K562 (cell line): ENCODE data around the gene GULP1. TPM values are rescaled to one million over a fixed set of nuclear protein-coding genes. Genes with fewer than 3 reads are reported as not detected.

Experiments
- ATAC-seq: fragments of 200-7000 bp; cut with Tn5 transposase; 3 replicates; pipeline ENCODE4 v1.9.1; 2020; ENCODE audit warnings: moderate library complexity
- BruUV-seq: library from RNA; stranded (reverse); fragments of 400-500 nt; replicated peaks from 2 replicates; lab custom pipeline; 2021; lab: Mats Ljungman, UMichigan
- CTCF ChIA-PET: fragments of 300-600 bp; formaldehyde crosslinking; extraction: SDS; loops from one replicate; lab custom pipeline; 2021; ENCODE audit warnings: low intra/inter-chr PET ratio; lab: Yijun Ruan, JAX
- POLR2A ChIA-PET: fragments of 300-600, 350-650 bp; sonication (Branson Sonifier 250); formaldehyde crosslinking; extraction: SDS; loops from one replicate; lab custom pipeline; 2021; ENCODE audit warnings: antibody characterized with exemption, inconsistent platforms; lab: Yijun Ruan, JAX
- DNase-seq, 4 experiments: peaks; one replicate each; pipeline versions ENCODE4 v3.0.0 to v3.0.0-alpha.2; 2011 to 2018; ENCODE audit warnings: low spot score in 3 of 4, mixed read lengths in 3 of 4; ENCODE audit errors: extremely low read depth in 1 of 4
- FAIRE-seq: peaks from 2 replicates; lab custom pipeline; 2011; peaks lifted over from hg19 to GRCh38; lab: Jason Lieb, UNC
- H2AFZ ChIP-seq: 2 replicates; pipeline ENCODE4 v1.6.0; 2011; ENCODE audit warnings: low read depth, low read length, control low read depth, inconsistent platforms
- H3K27ac ChIP-seq: fragments of 200-600 bp; 3 replicates; pipeline ENCODE4 v1.8.0; 2011; ENCODE audit warnings: low read depth, mild to moderate bottlenecking, control low read depth, inconsistent platforms, low read length, moderate library complexity, mixed read lengths; ENCODE audit errors: extremely low read depth
- H3K27me3 ChIP-seq, 2 experiments: fragments of 300-600 bp in 1 of 2; 2 replicates in 1 of 2; 3 replicates in 1 of 2; pipeline versions ENCODE4 v1.6.0 to v1.8.0; 2011; ENCODE audit warnings: inconsistent platforms in 2 of 2, low read length in 2 of 2, mild to moderate bottlenecking in 1 of 2, mixed read lengths in 1 of 2, moderate library complexity in 1 of 2; ENCODE audit not compliant: control insufficient read depth in 2 of 2, insufficient read depth in 2 of 2
- H3K36me3 ChIP-seq: fragments of 300-600 bp; 3 replicates; pipeline ENCODE4 v1.8.0; 2011; ENCODE audit warnings: mild to moderate bottlenecking, low read length, inconsistent platforms; ENCODE audit not compliant: control insufficient read depth, insufficient read depth
- H3K4me1 ChIP-seq, 2 experiments: fragments of 200-600 bp in 1 of 2; replicated peaks in 1 of 2; 2 replicates in 1 of 2; 3 replicates in 1 of 2; pipeline versions ENCODE4 v1.5.1 to v1.8.0; 2011; ENCODE audit warnings: inconsistent platforms in 2 of 2, low read length in 2 of 2, mild to moderate bottlenecking in 1 of 2, mixed read lengths in 1 of 2, moderate library complexity in 1 of 2; ENCODE audit not compliant: control insufficient read depth in 2 of 2, insufficient read depth in 2 of 2
- H3K4me2 ChIP-seq: 2 replicates; pipeline ENCODE4 v1.6.1; 2011; ENCODE audit warnings: low read length, control low read depth, inconsistent platforms, mixed read lengths; ENCODE audit not compliant: insufficient read depth
- H3K4me3 ChIP-seq: fragments of 200-600 bp; sonication (generic), shearing (Covaris generic); 2 replicates; pipeline ENCODE4 v1.5.1; 2016; ENCODE audit warnings: control low read depth, inconsistent platforms
- H3K79me2 ChIP-seq: fragments of 200-600 bp; 3 replicates; pipeline ENCODE4 v1.8.0; 2011; ENCODE audit warnings: low read length, inconsistent platforms; ENCODE audit not compliant: control insufficient read depth, insufficient read depth
- H3K9ac ChIP-seq, 2 experiments: 2 replicates each; pipeline versions ENCODE4 v1.6.0 to v1.6.1; 2011; ENCODE audit warnings: low read depth in 2 of 2, low read length in 2 of 2, control low read depth in 1 of 2, inconsistent platforms in 1 of 2, mild to moderate bottlenecking in 1 of 2, mixed read lengths in 1 of 2; ENCODE audit not compliant: insufficient read depth in 1 of 2
- H3K9me1 ChIP-seq: one replicate; pipeline ENCODE4 v1.6.0; 2011; ENCODE audit warnings: inconsistent platforms, mild to moderate bottlenecking, low read length, moderate library complexity; ENCODE audit not compliant: control insufficient read depth, insufficient read depth
- H3K9me3 ChIP-seq: replicated peaks from 2 replicates; pipeline ENCODE4 v1.5.1; 2011; ENCODE audit warnings: low read depth, low read length, inconsistent platforms; ENCODE audit not compliant: control insufficient read depth, insufficient read depth
- H4K20me1 ChIP-seq: replicated peaks from 2 replicates; pipeline ENCODE4 v1.6.1; 2011; ENCODE audit warnings: low read length, inconsistent platforms, mixed read lengths; ENCODE audit not compliant: control insufficient read depth, insufficient read depth
- BCOR ChIP-seq: fragments of 450-650 bp; IDR thresholded peaks from 2 replicates; pipeline ENCODE4 v1.6.1; 2016
- C11orf30 ChIP-seq: fragments of 450-650 bp; IDR thresholded peaks from 2 replicates; pipeline ENCODE4 v1.6.1; 2016; ENCODE audit warnings: low read depth, mild to moderate bottlenecking
- FOXK2 ChIP-seq, 2 experiments: fragments of 450-650 bp; IDR thresholded peaks in 1 of 2; conservative IDR thresholded peaks in 1 of 2; 2 replicates each; pipeline ENCODE4 v1.6.1; 2016; ENCODE audit warnings: low read depth in 2 of 2, mild to moderate bottlenecking in 1 of 2
- MEF2D ChIP-seq: conservative IDR thresholded peaks from 2 replicates; pipeline ENCODE4 v1.6.1; 2016; ENCODE audit warnings: low read depth, missing genetic modification characterization, missing compliant biosample characterization
- NFXL1 ChIP-seq: fragments of 450-650 bp; formaldehyde crosslinking; IDR thresholded peaks from 2 replicates; pipeline ENCODE4 v1.4.0; 2021; ENCODE audit warnings: mild to moderate bottlenecking
- NR2C1 ChIP-seq, 2 experiments: fragments of 450-650 bp; IDR thresholded peaks; 2 replicates each; pipeline ENCODE4 v1.6.1; 2017; ENCODE audit warnings: mild to moderate bottlenecking in 2 of 2, antibody characterized with exemption in 1 of 2, inconsistent platforms in 1 of 2, missing compliant biosample characterization in 1 of 2, missing genetic modification characterization in 1 of 2
- POLR3G ChIP-seq: IDR thresholded peaks from 2 replicates; pipeline ENCODE4 v1.6.1; 2011; ENCODE audit not compliant: insufficient read length, insufficient replicate concordance; ENCODE audit errors: extremely low read depth
- RBFOX2 ChIP-seq: fragments of 200-400 bp; formaldehyde crosslinking; IDR thresholded peaks from 2 replicates; pipeline ENCODE4 v1.6.1; 2017; ENCODE audit warnings: low read depth, mild to moderate bottlenecking, low read length, moderate library complexity
- SIRT6 ChIP-seq: IDR thresholded peaks from one replicate; pipeline ENCODE4 v1.6.1; 2012; ENCODE audit warnings: low read depth, mild to moderate bottlenecking, control low read depth, inconsistent platforms, low read length, moderate library complexity
- SPI1 ChIP-seq: IDR thresholded peaks from 2 replicates; pipeline ENCODE4 v1.6.1; 2011; ENCODE audit warnings: low read depth, low read length, control low read depth, borderline replicate concordance
- TAF7 ChIP-seq: fragments of 450-650 bp; IDR thresholded peaks from 2 replicates; pipeline ENCODE4 v1.6.1; 2016; ENCODE audit warnings: missing genetic modification characterization, missing compliant biosample characterization
- YBX1 ChIP-seq: fragments of 450-650 bp; IDR thresholded peaks from 2 replicates; pipeline ENCODE4 v1.7.1; 2016; ENCODE audit warnings: mild to moderate bottlenecking
- ZNF445 ChIP-seq: fragments of 250-450 bp; sonication (Bioruptor Pico); IDR thresholded peaks from 2 replicates; pipeline ENCODE4 v1.4.0; 2020; ENCODE audit warnings: low read depth, mild to moderate bottlenecking, moderate library complexity
- WGBS: fragments of 100-300 bp; shearing (Covaris generic); methylation state at CpG from one replicate; pipeline ENCODE4 v1.1.6; 2016; ENCODE audit warnings: low coverage, mixed read lengths; ENCODE audit not compliant: insufficient coverage; ENCODE audit errors: missing lambda C conversion rate; 5-methylcytosine and 5-hydroxymethylcytosine counted together
- in situ Hi-C: fragments of 300-500 bp; cut with MboI; formaldehyde crosslinking; loops from 4 replicates; pipeline ENCODE4 v1.15.0; 2018; ENCODE audit warnings: inconsistent platforms, mixed read lengths
- intact Hi-C: fragments of 100-400 bp; cut with micrococcal nuclease; formaldehyde crosslinking; loops from 2 replicates; pipeline ENCODE4 v1.14.2; 2022
- polyA plus RNA-seq, 8 experiments: library from polyadenylated mRNA; depleted of rRNA in 4 of 8; stranded (reverse) in 5 of 8; unstranded in 3 of 8; fragments of >200 nt; fragmentation: Nextera tagmentation in 2 of 8; fragmentation: Illumina TruSeq in 1 of 8; extraction: Ambion mirVana in 2 of 8; extraction: Trizol in 1 of 8; gene quantifications; 2 replicates each; pipeline versions ENCODE4 v1.2.1 to v1.2.3, GENCODE V29; 2011 to 2014; ENCODE audit warnings: inconsistent platforms in 1 of 8, missing spikeins in 1 of 8
- total RNA-seq, 7 experiments: library from RNA; depleted of rRNA in 6 of 7; stranded (reverse); fragments of >200 nt in 6 of 7; fragmentation: Illumina TruSeq in 2 of 7; extraction: Trizol in 2 of 7; gene quantifications; 2 replicates each; pipeline versions ENCODE4 v1.2.1 to v1.2.3, GENCODE V29; 2011 to 2021; ENCODE audit warnings: low replicate concordance in 1 of 7
- TF ChIP-seq, protein P1 (sequence below): fragments of 250-450 bp; sonication (Bioruptor Pico); IDR thresholded peaks from 2 replicates; pipeline ENCODE4 v1.5.0; 2021
- TF ChIP-seq, protein P2 (sequence below): fragments of 250-450 bp; sonication (Bioruptor Pico); IDR thresholded peaks from 2 replicates; pipeline ENCODE4 v1.8.0; 2022; ENCODE audit warnings: moderate library complexity, mild to moderate bottlenecking, inconsistent platforms
- TF ChIP-seq, protein P3 (sequence below): fragments of 250-450 bp; sonication (Bioruptor Pico); IDR thresholded peaks from 2 replicates; pipeline ENCODE4 v1.5.0; 2021; ENCODE audit warnings: mild to moderate bottlenecking, borderline replicate concordance
- TF ChIP-seq, protein P4 (sequence below), 3 experiments: fragments of 200-800 bp in 1 of 3; sonication (Bioruptor generic) in 1 of 3; sonication (generic) in 1 of 3; formaldehyde crosslinking in 1 of 3; IDR thresholded peaks; 2 replicates each; pipeline versions ENCODE4 v1.6.1 to v1.8.0; 2016 to 2022; ENCODE audit warnings: mild to moderate bottlenecking in 2 of 3, missing compliant biosample characterization in 2 of 3, missing genetic modification characterization in 2 of 3, missing genetic modification reagents in 1 of 3

GULP1 gene
- total and polyA plus RNA-seq, 9 of the 15 experiments (the other 6 are each of a cell fraction or from before 2014, with no cell fraction given), result 8.5 to 25.3 (median 19.5) TPM

DNA sequence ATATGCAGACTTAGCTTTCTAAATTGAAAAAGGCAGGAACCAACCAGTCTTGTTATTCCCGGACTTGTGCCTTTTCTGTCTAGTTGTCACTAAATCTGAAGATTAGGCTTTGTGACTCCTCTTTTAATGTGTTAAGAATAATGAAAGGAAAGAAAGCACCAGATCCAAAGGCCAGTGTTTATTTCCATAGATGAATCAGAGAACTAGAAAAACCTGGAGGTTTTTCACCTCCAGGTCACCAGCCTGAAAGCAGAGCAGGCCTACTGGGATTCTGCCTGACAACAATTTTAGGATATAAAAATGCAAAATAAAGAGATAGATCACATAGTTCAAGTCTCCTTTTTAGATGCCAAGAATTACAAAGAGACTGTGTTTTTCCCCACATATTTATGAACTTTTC, 160.4 kb downstream of the GULP1 start:
- intact Hi-C loops, result no loop called here
- Histone ChIP-seq H3K27me3 (no peaks in the 10 kb centered on the region), H4K20me1 (no peaks in the 10 kb centered on the region), H3K9me3 (no peaks in the 10 kb centered on the region), H2AFZ (no peak overlapping the region), H3K4me1 (no peaks in the 10 kb centered on the region), H3K36me3 (no peaks in the 10 kb centered on the region), H3K9ac (no peak overlapping the region), H3K79me2 (no peaks in the 10 kb centered on the region), H3K27ac (no peak overlapping the region), H3K9me1 (no peaks in the 10 kb centered on the region), H3K4me3 (no peak overlapping the region), H3K4me2 (no peak overlapping the region)
- no peak for FAIRE-seq
- no TSS peak for BruUV-seq
- 88% methylated on average over 1 of the region's 1 CpG for WGBS
- POLR2A ChIA-PET, result interaction anchor here (0.9 kb wide), 1 partner anchor 22 kb away, joined by 3 read pairs; no protein-coding TSS in a partner anchor
- CTCF ChIA-PET, result no interaction called here
- in situ Hi-C loops, result no loop called here
- no peak for ATAC-seq
- DNase-seq, result no peak
- TF ChIP-seq RBFOX2 (no peak), C11orf30 (no peak), NFXL1 (CRISPR knock-in tag) (no peak), BCOR (no peak), POLR3G (no peak), FOXK2 (conservative IDR thresholded peaks at IDR 0.05 in 1 of 2, IDR thresholded peaks at IDR 0.05 in 1 of 2; ENCODE audit: low read depth in 2 of 2) (no peak), ZNF445 (CRISPR knock-in tag) (no peak), NR2C1 (IDR thresholded peaks at IDR 0.05) (no peak), NR2C1 (tag; IDR thresholded peaks at IDR 0.05) (no peak), TAF7 (tag) (no peak), SIRT6 (no peak), SPI1 (no peak), YBX1 (no peak), MEF2D (tag) (no peak)
- TF ChIP-seq, protein P1, sequence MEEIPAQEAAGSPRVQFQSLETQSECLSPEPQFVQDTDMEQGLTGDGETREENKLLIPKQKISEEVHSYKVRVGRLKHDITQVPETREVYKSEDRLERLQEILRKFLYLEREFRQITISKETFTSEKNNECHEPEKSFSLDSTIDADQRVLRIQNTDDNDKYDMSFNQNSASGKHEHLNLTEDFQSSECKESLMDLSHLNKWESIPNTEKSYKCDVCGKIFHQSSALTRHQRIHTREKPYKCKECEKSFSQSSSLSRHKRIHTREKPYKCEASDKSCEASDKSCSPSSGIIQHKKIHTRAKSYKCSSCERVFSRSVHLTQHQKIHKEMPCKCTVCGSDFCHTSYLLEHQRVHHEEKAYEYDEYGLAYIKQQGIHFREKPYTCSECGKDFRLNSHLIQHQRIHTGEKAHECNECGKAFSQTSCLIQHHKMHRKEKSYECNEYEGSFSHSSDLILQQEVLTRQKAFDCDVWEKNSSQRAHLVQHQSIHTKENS, result no peak
- TF ChIP-seq, protein P2, sequence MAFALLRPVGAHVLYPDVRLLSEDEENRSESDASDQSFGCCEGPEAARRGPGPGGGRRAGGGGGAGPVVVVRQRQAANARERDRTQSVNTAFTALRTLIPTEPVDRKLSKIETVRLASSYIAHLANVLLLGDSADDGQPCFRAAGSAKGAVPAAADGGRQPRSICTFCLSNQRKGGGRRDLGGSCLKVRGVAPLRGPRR (CRISPR knock-in tag), result no peak
- TF ChIP-seq, protein P3, sequence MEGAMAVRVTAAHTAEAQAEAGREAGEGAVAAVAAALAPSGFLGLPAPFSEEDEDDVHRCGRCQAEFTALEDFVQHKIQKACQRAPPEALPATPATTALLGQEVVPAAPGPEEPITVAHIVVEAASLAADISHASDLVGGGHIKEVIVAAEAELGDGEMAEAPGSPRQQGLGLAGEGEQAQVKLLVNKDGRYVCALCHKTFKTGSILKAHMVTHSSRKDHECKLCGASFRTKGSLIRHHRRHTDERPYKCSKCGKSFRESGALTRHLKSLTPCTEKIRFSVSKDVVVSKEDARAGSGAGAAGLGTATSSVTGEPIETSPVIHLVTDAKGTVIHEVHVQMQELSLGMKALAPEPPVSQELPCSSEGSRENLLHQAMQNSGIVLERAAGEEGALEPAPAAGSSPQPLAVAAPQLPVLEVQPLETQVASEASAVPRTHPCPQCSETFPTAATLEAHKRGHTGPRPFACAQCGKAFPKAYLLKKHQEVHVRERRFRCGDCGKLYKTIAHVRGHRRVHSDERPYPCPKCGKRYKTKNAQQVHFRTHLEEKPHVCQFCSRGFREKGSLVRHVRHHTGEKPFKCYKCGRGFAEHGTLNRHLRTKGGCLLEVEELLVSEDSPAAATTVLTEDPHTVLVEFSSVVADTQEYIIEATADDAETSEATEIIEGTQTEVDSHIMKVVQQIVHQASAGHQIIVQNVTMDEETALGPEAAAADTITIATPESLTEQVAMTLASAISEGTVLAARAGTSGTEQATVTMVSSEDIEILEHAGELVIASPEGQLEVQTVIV (CRISPR knock-in tag), result no peak
- TF ChIP-seq, protein P4, sequence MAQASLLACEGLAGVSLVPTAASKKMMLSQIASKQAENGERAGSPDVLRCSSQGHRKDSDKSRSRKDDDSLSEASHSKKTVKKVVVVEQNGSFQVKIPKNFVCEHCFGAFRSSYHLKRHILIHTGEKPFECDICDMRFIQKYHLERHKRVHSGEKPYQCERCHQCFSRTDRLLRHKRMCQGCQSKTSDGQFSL (CRISPR knock-in tag; IDR thresholded peaks at IDR 0.05), result no peak
- TF ChIP-seq, protein P4 (tag; IDR thresholded peaks at IDR 0.05), result no peak
